Neural crest cell (in vitro differentiated cells): Measurements from ENCODE around the gene TUBGCP3. TPM values are rescaled to one million over a fixed set of nuclear protein-coding genes. Genes with fewer than 3 reads are reported as not detected.

Experiments used
- DNase-seq: peaks from one replicate; pipeline ENCODE4 v3.0.0; 2021; ENCODE audit warnings: low read depth, mixed read lengths, low spot score
- H3K27ac Mint-ChIP-seq: one replicate; pipeline ENCODE4 v1.8.0; 2021; ENCODE audit warnings: mild to moderate bottlenecking, mixed read lengths; ENCODE audit not compliant: unreplicated experiment
- H3K27me3 Mint-ChIP-seq: 2 replicates; pipeline ENCODE4 v1.8.0; 2021; ENCODE audit warnings: low read depth, mild to moderate bottlenecking, mixed read lengths
- H3K36me3 Mint-ChIP-seq: 2 replicates; pipeline ENCODE4 v1.8.0; 2021; ENCODE audit warnings: low read depth, mild to moderate bottlenecking, mixed read lengths
- H3K4me1 Mint-ChIP-seq: 2 replicates; pipeline ENCODE4 v1.8.0; 2021; ENCODE audit warnings: mixed read lengths
- H3K4me3 Mint-ChIP-seq: one replicate; pipeline ENCODE4 v1.8.0; 2021; ENCODE audit warnings: mild to moderate bottlenecking, mixed read lengths
- H3K9me3 Mint-ChIP-seq: 2 replicates; pipeline ENCODE4 v1.8.0; 2021; ENCODE audit warnings: mixed read lengths
- CTCF ChIP-seq: fragments of 200-600 bp; sonication (generic); conservative IDR thresholded peaks from 2 replicates; pipeline ENCODE4 v1.5.0; 2021; ENCODE audit warnings: antibody characterized with exemption, mild to moderate bottlenecking
- total RNA-seq: library from RNA; stranded (reverse); gene quantifications from 2 replicates; pipeline ENCODE4 v1.2.1, GENCODE V29; 2021

TUBGCP3 gene
- total RNA-seq, 1 donor from 2014 or later = 43.9 TPM

GRCh38 chr13:112444416-112445399 is 143.2 kb downstream of the TUBGCP3 start:
- Mint-ChIP-seq H3K9me3 (no peaks in the 10 kb centered on the region), H3K27me3 (peaks cover 4% of the 10 kb centered on the region), H3K4me1 (peaks cover 12% of the 10 kb centered on the region), H3K36me3 (no peaks in the 10 kb centered on the region), H3K4me3 (no peak overlapping the region), H3K27ac (no peak overlapping the region)
- no peak for DNase-seq
- TF ChIP-seq CTCF = no peak

- peak; percentile 94 for DNase-seq
- peaks cover 4% of the 10 kb centered on the region for H3K27me3 Mint-ChIP-seq
- no peaks in the 10 kb centered on the region for H3K36me3 Mint-ChIP-seq
- no peaks in the 10 kb centered on the region for H3K9me3 Mint-ChIP-seq
- TF ChIP-seq CTCF = peak; percentile 90
- no peak overlapping the region for H3K27ac Mint-ChIP-seq
- peaks cover 12% of the 10 kb centered on the region for H3K4me1 Mint-ChIP-seq
- H3K4me3 Mint-ChIP-seq = peak overlapping the region; percentile 72
These were observed 144.0 kb downstream of the TUBGCP3 start for GRCh38 chr13:112443995-112444311.

- Mint-ChIP-seq H3K27me3 (peaks cover 4% of the 10 kb centered on the region), H3K27ac (no peak overlapping the region), H3K4me3 (peak overlapping the region; percentile 72)
These were observed 144.6 kb downstream of the TUBGCP3 start for GRCh38 chr13:112443191-112443994.

GRCh38 chr13:112442483-112443090 is 145.4 kb downstream of the TUBGCP3 start:
- Mint-ChIP-seq H3K4me1 (peaks cover 12% of the 10 kb centered on the region), H3K4me3 (no peak overlapping the region), H3K27ac (no peak overlapping the region), H3K9me3 (peaks cover 6% of the 10 kb centered on the region), H3K36me3 (peaks cover 6% of the 10 kb centered on the region), H3K27me3 (peaks cover 4% of the 10 kb centered on the region)
- DNase-seq = no peak
- no peak for TF ChIP-seq CTCF

More at GRCh38 chr13:112443191-112443994, 144.6 kb downstream of the TUBGCP3 start:
- peak; percentile 68 for DNase-seq
- TF ChIP-seq CTCF = no peak
- Mint-ChIP-seq H3K36me3 (peaks cover under 1% of the 10 kb centered on the region), H3K9me3 (peaks cover 1% of the 10 kb centered on the region), H3K4me1 (peaks cover 12% of the 10 kb centered on the region)

GRCh38 chr13:112441779-112442310 is 146.1 kb downstream of the TUBGCP3 start:
- peaks cover 6% of the 10 kb centered on the region for H3K36me3 Mint-ChIP-seq
- peaks cover 4% of the 10 kb centered on the region for H3K27me3 Mint-ChIP-seq
- TF ChIP-seq CTCF = no peak
- H3K27ac Mint-ChIP-seq = no peak overlapping the region
- no peak for DNase-seq
- H3K9me3 Mint-ChIP-seq = peaks cover 9% of the 10 kb centered on the region
- peaks cover 12% of the 10 kb centered on the region for H3K4me1 Mint-ChIP-seq
- no peak overlapping the region for H3K4me3 Mint-ChIP-seq
